ENCODE results near the gene HMGN1. TPM values are rescaled to one million over a fixed set of nuclear protein-coding genes. Genes with fewer than 3 reads are reported as not detected.
A peak's percentile ranks its signal among the peaks of the same experiment; 100 is the strongest.

HMGN1 gene
- total RNA-seq, 1 donor from 2014 or later = 143 TPM

GRCh38 chr21:39339231-39339630 lies 9.7 kb downstream of the HMGN1 start:
- FAIRE-seq (no peak), DNase-seq (ENCODE audit: low spot score in 2 of 2) (no peak)

DNA sequence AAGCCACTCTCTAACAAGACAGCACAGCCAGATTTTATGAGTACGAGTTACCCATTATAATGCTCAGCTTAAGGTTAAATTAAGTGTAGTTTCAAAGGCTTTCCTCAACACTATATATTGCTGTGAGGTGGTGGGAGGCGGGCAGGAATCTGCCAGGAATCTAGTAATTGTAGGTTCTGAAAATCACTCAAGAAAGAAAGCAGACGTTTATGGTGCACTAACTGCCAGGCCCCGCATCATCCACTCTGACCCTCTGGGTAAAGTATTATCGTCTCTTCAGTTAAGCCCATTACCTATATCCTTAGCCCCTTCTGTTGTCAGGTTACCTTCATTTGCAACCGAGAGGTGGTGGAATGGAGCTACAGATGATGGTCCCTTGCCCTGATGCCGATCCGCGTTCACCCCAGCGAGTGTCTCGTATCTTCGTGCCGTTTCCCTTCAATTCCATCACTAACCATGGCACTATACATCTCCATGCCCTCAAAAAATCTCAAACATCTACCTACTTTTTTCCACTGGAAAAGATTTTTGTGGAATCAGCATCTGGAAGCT lies 12.4 kb downstream of the HMGN1 start:
- FAIRE-seq = no peak
- DNase-seq (ENCODE audit: low spot score in 2 of 2) = no peak

DNA sequence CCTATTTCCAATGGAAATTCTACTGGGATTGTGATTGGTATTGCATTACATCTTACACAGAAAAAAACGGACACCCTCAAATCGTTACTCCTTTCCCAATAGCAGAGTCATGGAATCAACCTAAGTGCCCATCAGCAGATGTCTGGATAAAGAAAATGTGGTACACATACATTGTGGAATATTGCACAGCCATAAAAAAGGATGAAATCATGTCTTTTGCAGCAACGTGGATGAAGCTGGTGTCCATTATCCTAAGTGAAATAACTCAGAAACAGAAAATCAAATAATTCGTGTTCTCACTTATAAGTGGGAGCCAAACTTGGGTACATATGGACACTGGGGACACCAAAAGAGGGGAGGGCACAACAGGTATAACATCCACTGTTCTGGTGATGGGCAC lies 14.3 kb downstream of the HMGN1 start:
- FAIRE-seq (no peak), DNase-seq (ENCODE audit: low spot score in 2 of 2) (no peak)

DNA sequence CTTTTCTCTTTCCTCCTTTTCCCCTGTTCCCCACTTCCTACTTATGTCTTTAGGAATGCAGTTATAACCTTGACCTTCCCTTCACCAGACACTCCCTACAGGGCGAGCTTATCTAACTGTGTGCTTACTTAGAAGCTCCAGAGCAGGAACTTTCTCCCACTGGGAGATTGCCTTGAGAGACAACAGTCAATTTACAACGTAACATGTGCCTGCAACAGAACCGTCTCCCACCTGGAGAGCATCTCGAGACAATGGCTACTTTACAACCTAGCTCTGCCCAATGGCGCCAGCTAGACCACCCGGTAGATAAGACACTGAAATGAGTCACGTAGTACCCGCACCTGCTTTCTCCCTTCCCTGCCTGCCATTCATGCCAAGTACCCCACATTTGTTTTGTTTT lies 16.7 kb downstream of the HMGN1 start:
- no peak for DNase-seq (ENCODE audit: low spot score in 2 of 2)
- FAIRE-seq = no peak

GRCh38 chr21:39330001-39330400 lies 18.9 kb downstream of the HMGN1 start:
- FAIRE-seq (no peak), DNase-seq (ENCODE audit: low spot score in 2 of 2) (no peak)

GRCh38 chr21:39327727-39328126 lies 21.2 kb downstream of the HMGN1 start:
- no peak for FAIRE-seq
- no peak for DNase-seq (ENCODE audit: low spot score in 2 of 2)

DNA sequence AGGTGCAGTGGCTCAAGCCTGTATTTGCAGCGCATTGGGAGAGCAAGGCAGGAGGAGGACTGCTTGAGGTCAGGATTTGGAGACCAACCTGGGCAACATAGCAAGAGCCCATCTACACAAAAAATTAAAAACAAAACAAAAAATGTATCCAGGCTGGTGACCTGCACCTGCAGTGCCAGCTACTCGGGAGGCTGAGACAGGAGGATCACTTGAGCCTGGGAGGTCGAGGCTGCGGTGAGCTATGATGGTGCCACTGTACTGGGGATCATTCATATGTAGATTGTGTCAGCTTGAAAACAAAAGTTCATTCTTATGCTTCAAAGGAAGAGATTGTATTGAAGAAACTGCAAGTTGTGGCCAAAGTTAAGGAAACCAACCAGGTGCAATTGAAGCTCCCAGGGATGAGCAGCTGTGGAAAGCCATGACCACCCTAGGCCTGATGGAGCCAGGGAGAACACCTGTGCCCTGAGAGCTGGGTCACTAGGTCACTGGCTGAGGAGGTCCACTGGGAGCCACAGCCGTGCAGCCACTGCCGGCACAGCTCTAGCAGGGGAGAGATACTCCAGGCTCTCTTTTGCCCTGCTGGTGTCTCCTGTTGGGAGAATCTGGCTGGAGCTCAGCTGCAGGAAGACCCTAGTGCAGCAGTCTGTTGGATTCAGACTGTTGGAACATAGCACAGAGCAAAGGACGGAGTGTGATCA lies 22.1 kb downstream of the HMGN1 start:
- DNase-seq (ENCODE audit: low spot score in 2 of 2) (no peak), FAIRE-seq (no peak)

DNA sequence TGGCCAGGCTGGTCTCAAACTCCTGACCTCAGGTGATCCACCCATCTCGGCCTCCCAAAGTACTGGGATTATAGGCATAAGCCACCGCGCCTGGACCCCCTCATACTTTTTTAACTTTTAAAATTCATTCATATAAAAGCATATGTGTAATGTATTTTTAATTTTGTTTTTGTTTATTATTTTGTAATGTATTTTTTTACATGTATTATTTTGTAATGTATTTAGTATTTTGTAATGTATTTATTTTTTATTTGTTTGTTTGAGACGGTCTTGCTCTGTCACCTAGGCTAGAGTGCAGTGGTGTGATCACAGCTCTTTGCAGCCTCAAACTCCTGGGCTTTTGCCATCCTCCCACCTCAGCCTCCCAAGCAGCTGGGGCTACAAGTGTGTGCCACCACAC lies 23.4 kb downstream of the HMGN1 start:
- no peak for FAIRE-seq
- DNase-seq (ENCODE audit: low spot score in 2 of 2) = no peak

GRCh38 chr21:39321424-39321823 lies 27.5 kb downstream of the HMGN1 start:
- no peak for DNase-seq (ENCODE audit: low spot score in 2 of 2)
- FAIRE-seq = no peak

GRCh38 chr21:39319814-39320332 lies 29.0 kb downstream of the HMGN1 start:
- DNase-seq (ENCODE audit: low spot score in 2 of 2) (no peak), FAIRE-seq (no peak)

DNA sequence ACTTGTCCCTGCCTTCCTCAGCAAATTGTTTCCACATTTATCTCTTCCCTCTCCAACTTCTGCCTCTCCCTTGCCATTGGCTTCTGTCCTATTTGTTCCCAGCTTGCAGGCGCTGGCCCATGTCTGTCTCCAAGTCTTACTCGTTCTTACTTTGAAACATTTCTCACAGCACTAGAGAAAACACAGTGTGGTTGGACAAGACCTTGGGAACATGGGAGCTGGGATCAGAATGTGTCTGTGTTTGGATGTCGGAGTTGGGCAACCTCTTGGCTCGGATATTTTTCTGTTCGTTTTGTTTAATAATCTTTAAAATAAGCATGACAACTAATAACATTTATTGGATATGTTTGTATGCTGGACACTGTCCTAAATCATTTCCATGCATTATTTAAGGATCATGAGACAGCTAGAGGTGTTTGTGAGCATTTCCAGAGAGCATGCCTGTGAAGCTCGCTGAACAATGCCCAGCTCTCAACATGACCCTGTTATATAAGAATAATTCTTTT lies 29.6 kb downstream of the HMGN1 start:
- no peak for FAIRE-seq
- DNase-seq (ENCODE audit: low spot score in 2 of 2) = no peak

DNA sequence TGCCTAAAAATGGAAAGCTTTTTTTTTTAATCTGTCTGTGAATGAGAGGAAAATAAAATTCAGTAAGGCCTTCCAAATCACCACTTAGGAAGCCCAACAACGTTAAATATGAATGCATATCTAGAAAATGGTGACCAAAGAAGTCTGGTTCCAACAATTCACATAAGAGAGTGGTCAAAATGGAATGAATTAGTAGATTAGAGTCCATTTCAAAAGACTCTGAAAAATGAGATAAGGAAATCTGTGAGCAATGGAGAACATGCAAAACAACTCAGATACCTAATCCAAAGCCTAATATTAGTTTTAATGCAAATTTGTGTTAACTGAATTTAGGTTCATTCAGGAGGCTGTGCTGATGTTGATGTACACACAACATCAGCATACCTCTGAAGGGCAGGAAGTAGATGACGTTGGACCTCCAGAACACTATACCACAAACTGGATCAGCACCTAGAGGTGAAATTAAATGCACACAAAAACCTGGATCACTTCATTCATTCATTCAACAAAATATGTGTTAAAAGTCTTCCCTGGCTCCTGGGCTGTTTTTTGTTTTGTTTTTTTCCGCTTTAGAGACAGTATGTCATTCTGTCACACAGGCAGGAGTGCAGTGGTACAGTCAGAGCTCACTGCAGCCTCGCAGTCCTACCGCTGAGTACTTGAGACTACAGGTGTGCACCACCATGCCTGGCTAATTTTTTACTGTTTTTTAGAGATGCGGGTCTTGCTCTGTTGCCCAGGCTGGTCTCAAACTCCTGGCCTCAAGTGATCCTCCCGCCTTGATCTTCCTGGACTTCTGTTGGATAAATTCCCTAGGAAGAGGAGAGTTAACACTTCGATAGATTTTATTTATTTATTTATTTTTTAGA lies 30.6 kb downstream of the HMGN1 start:
- FAIRE-seq = no peak
- no peak for DNase-seq (ENCODE audit: low spot score in 2 of 2)

DNA sequence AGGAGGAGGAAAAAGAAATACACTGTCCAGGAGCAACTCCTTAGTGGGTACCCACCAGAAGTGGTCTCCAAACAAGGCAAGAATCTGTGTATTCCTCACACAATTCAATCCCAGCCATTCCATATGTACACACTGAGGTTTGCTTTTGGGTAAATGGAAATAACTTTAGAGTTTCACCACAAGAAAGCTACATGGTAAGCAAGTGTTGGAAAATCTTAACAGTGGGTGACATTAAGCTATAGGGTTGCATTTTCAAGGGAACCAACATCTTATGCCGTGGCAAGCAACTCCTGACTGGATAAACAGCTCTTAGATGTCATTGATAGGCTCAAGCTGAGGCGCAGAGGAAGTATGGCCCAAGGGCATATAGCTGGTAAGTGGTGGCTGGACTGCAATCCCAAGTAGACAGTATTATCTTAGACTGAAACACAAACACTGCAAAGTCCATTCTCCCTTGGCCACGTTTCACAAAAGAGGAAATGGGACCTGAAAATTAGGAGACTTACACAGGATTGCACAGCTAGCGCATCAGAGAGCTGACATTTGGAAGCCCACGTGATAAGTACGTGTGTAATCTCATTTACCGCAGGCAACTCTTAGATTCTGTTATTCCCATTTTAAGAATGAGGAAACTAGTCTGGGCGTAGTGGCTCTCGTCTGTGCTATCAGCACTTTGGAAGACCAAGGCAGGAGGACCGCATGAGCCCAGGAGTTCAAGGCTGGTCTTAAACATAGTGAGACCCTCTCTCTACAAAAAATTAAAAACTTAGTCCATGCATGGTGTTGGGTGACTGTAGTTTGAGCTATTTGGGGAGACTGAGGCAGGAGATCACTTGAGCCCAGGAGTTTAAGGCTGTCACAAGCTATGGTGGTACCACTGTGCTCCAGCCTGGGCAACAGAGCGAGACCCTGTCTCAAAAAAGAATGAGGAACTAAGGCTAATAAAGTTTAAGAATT lies 31.5 kb downstream of the HMGN1 start:
- FAIRE-seq = no peak
- peak in 1 of 2 donors; percentile 20 for DNase-seq (ENCODE audit: low spot score in 2 of 2)

DNA sequence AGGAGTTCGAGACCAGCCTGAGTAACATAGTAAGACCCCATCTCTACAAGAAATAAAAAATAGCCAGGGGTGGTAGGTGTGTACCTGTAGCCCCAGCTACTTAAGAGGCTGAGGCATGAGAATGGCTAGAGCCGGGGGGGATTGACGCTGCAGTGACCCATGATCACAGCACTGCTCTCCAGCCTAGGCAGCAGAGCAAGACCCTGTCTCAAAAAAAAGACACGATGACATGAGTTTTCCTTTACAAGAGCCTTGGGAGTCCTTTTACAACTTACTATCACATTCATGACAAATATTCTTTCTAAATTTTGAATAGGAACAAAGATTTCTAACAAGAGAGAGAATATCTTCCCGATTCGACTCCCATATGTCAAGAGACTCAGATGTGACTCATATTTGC lies 32.2 kb downstream of the HMGN1 start:
- FAIRE-seq (no peak), DNase-seq (ENCODE audit: low spot score in 2 of 2) (no peak)

- DNase-seq (ENCODE audit: low spot score in 2 of 2) (no peak), FAIRE-seq (no peak)
Measured at GRCh38 chr21:39315603-39316445, 33.1 kb downstream of the HMGN1 start.

DNA sequence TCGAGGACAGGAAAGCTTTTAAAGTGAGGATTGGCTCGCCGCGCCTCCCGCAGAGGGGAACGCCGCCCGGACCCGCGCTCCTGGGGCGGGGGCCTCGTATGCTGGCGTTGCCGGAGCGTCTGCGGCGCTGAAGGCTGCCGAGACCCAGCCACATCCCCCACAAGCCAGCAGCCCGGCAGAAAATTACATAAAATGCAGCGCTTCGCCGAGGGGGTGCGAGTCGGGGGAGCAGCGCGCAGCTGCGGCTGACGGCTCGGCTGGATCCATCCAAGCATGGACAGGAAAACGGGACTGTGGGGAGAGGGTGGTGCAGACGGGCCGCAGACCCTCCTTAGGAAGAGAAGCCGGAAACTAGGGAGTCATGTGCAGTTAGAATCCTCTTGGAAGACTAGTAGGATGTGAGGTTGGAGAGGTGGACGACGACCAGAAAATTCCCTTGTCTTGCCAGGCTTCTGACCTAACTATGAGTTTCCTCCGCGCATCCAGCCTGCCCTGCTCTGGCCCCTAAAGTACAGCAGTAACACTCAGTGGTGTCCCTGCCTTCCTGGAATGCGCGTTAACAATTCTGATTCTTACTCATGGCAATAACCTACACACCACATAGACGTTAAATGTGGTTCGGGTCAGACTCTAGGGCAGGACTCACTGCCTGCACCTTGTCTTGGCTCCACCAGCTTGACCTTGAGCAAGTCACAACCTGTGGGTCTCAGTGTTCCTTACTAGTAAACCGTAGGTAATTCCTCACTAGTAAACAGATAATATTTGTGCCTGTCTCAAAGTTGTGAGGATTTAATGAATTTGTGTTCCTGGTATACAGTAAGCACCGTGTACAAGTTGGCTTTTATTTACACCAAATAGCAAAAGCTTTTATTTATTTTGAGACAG lies 34.5 kb downstream of the HMGN1 start:
- FAIRE-seq (no peak), DNase-seq (ENCODE audit: low spot score in 2 of 2) (no peak)

DNA sequence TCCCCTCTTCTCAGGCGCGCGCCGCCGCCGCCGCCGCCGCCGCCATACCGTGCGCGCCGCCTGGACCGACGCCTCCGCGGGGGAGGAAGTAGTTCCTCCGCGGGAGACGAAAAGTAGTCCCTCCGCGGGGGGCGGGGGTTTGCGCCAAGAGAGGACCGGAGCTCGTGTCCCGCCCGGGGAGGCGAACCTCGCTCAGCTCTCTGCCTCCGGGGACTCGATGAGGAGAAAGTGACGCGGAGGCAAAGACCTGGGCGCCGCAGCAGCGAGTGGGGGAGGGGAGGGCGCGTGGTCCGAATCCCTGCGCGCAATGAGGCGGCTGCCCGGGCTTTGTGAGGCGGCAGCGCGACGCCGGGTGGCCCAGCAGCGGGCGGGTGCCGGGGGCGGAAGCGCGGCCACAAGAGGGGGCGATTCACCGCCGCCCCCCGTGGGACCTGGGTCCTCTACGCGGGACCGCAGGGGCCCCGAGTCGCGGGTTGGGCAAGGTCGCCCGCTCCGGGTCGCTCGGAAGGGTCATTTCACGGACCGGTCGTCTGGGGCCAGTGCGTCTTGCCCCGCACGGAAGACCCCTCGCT lies 35.2 kb downstream of the HMGN1 start, which contains the start of gene BRWD1:
TSS of gene BRWD1 (minus strand) at position 62 of the 572 bp plus-strand sequence. CDS start 141 bp downstream, outside the sequence.
- no peak for FAIRE-seq
- DNase-seq (ENCODE audit: low spot score in 2 of 2) = peak; percentile 83 to 89

Data from frontal cortex (tissue), 4 donors.